A549 (cell line): ENCODE data around the gene TRA2B. TPM values are rescaled to one million over a fixed set of nuclear protein-coding genes. Genes with fewer than 3 reads are reported as not detected.

Experiments
- ATAC-seq, 2 experiments: fragments of 200-7000 bp in 1 of 2; fragments of >200 bp in 1 of 2; cut with Nextera tagmentation in 1 of 2; cut with Tn5 transposase in 1 of 2; 3 replicates each; pipeline versions ENCODE4 v1.8.0 to v1.9.1; 2018 to 2020; ENCODE audit warnings: mild to moderate bottlenecking in 1 of 2, moderate library complexity in 1 of 2
- CTCF ChIA-PET: fragments of 300-600 bp; sonication (Branson Sonifier 250); formaldehyde crosslinking; extraction: SDS; loops from one replicate; lab custom pipeline; 2021; ENCODE audit warnings: antibody characterized with exemption, inconsistent platforms; lab: Yijun Ruan, JAX
- POLR2A ChIA-PET: fragments of 350-600 bp; formaldehyde crosslinking; extraction: SDS; loops from one replicate; lab custom pipeline; 2021; ENCODE audit warnings: antibody characterized with exemption, inconsistent platforms; lab: Yijun Ruan, JAX
- DNase-seq, 2 experiments: peaks; one replicate each; pipeline versions ENCODE4 v3.0.0 to v3.0.0-alpha.2; 2011 to 2016; ENCODE audit warnings: low read depth in 1 of 2, low spot score in 1 of 2
- FAIRE-seq: peaks from 2 replicates; lab custom pipeline; 2011; peaks lifted over from hg19 to GRCh38; lab: Jason Lieb, UNC
- H3K27ac ChIP-seq, 2 experiments: fragments of >200 bp; sonication (Bioruptor Twin); formaldehyde crosslinking; 3 replicates each; pipeline ENCODE4 v1.5.1; 2016 to 2017
- H3K4me1 ChIP-seq: fragments of >200 bp; sonication (Bioruptor Twin); formaldehyde crosslinking; 3 replicates; pipeline ENCODE4 v1.6.1; 2016
- H3K4me2 ChIP-seq: fragments of >200 bp; sonication (Bioruptor Twin); formaldehyde crosslinking; 3 replicates; pipeline ENCODE4 v1.6.1; 2016
- H3K4me3 ChIP-seq: fragments of >200 bp; sonication (Bioruptor Twin); formaldehyde crosslinking; 3 replicates; pipeline ENCODE4 v1.5.1; 2016
- H3K9me3 ChIP-seq: fragments of >200 bp; sonication (Bioruptor Twin); formaldehyde crosslinking; 3 replicates; pipeline ENCODE4 v1.6.1; 2016
- CBX2 ChIP-seq: fragments of 200-600 bp; sonication (generic); IDR thresholded peaks from 2 replicates; pipeline ENCODE4 v1.6.1; 2016; ENCODE audit warnings: low read depth, mild to moderate bottlenecking, borderline replicate concordance
- CBX8 ChIP-seq: fragments of 200-600 bp; sonication (generic); IDR thresholded peaks from 2 replicates; pipeline ENCODE4 v1.6.1; 2016
- EHF ChIP-seq: fragments of 250-450 bp; sonication (Bioruptor Pico); IDR thresholded peaks from 2 replicates; pipeline ENCODE4 v1.5.0; 2020; ENCODE audit warnings: mild to moderate bottlenecking
- EP300 ChIP-seq, 2 experiments: fragments of >200 bp; sonication (Bioruptor Twin); formaldehyde crosslinking; IDR thresholded peaks; 2 replicates in 1 of 2; 3 replicates in 1 of 2; pipeline ENCODE4 v1.6.1; 2016 to 2017
- ESRRA ChIP-seq: fragments of 150-350 bp; IDR thresholded peaks from 2 replicates; pipeline ENCODE4 v1.6.1; 2014; ENCODE audit warnings: mild to moderate bottlenecking, low read length, borderline replicate concordance
- FOSL2 ChIP-seq, 2 experiments: fragments of 450-650 bp in 1 of 2; fragments of >200 bp in 1 of 2; sonication (Bioruptor Twin) in 1 of 2; formaldehyde crosslinking; IDR thresholded peaks; 2 replicates each; pipeline versions ENCODE4 v1.5.0 to v1.6.1; 2016 to 2020; ENCODE audit warnings: mild to moderate bottlenecking in 1 of 2, moderate library complexity in 1 of 2
- FOXS1 ChIP-seq: fragments of 250-450 bp; sonication (Bioruptor Pico); IDR thresholded peaks from 2 replicates; pipeline ENCODE4 v1.5.0; 2020; ENCODE audit warnings: mild to moderate bottlenecking, moderate library complexity
- GATA3 ChIP-seq: IDR thresholded peaks from 2 replicates; pipeline ENCODE4 v1.6.1; 2012; ENCODE audit warnings: borderline replicate concordance
- HDAC2 ChIP-seq: fragments of 200-600 bp; sonication (generic); IDR thresholded peaks from 2 replicates; pipeline ENCODE4 v1.6.1; 2016
- HOXA7 ChIP-seq: fragments of 250-450 bp; sonication (Bioruptor Pico); IDR thresholded peaks from 2 replicates; pipeline ENCODE4 v1.5.0; 2020; ENCODE audit warnings: mild to moderate bottlenecking, moderate library complexity
- HOXB5 ChIP-seq: fragments of 250-450 bp; sonication (Bioruptor Pico); IDR thresholded peaks from 2 replicates; pipeline ENCODE4 v1.5.0; 2020; ENCODE audit warnings: mild to moderate bottlenecking, moderate library complexity
- JUN ChIP-seq, 2 experiments: fragments of >200 bp; sonication (Bioruptor Twin); formaldehyde crosslinking; IDR thresholded peaks; 2 replicates in 1 of 2; 3 replicates in 1 of 2; pipeline ENCODE4 v1.6.1; 2016 to 2017
- JUNB ChIP-seq: fragments of >200 bp; sonication (Bioruptor Twin); formaldehyde crosslinking; IDR thresholded peaks from 2 replicates; pipeline ENCODE4 v1.6.1; 2016
- KDM1A ChIP-seq: fragments of 200-600 bp; sonication (generic); IDR thresholded peaks from 2 replicates; pipeline ENCODE4 v1.6.1; 2016; ENCODE audit warnings: low read depth, mild to moderate bottlenecking
- KDM5A ChIP-seq: fragments of 200-600 bp; sonication (generic); IDR thresholded peaks from 2 replicates; pipeline ENCODE4 v1.6.1; 2016; ENCODE audit warnings: antibody characterized with exemption, mild to moderate bottlenecking
- MAFK ChIP-seq: fragments of 450-650 bp; IDR thresholded peaks from 2 replicates; pipeline ENCODE4 v1.6.1; 2014; ENCODE audit not compliant: partially characterized antibody
- MYC ChIP-seq: IDR thresholded peaks from 2 replicates; pipeline ENCODE4 v1.6.1; 2012; ENCODE audit warnings: mild to moderate bottlenecking, inconsistent platforms, low read length, improper control_type of control experiment, borderline replicate concordance
- NFE2L2 ChIP-seq: fragments of 150-350 bp; conservative IDR thresholded peaks from 2 replicates; pipeline ENCODE4 v1.6.1; 2014; ENCODE audit warnings: low read length
- NPAS2 ChIP-seq: fragments of 250-450 bp; sonication (Bioruptor Pico); IDR thresholded peaks from 2 replicates; pipeline ENCODE4 v1.8.0; 2022; ENCODE audit warnings: mild to moderate bottlenecking, moderate library complexity, borderline replicate concordance
- PHF8 ChIP-seq: fragments of 200-600 bp; sonication (generic); IDR thresholded peaks from 2 replicates; pipeline ENCODE4 v1.6.1; 2016; ENCODE audit warnings: low read depth, mild to moderate bottlenecking, antibody characterized with exemption, moderate library complexity, borderline replicate concordance
- RARB ChIP-seq: fragments of 250-450 bp; sonication (Bioruptor Pico); IDR thresholded peaks from 2 replicates; pipeline ENCODE4 v1.8.0; 2021; ENCODE audit warnings: mild to moderate bottlenecking, moderate library complexity
- RCOR1 ChIP-seq: fragments of 150-350 bp; IDR thresholded peaks from 2 replicates; pipeline ENCODE4 v1.6.1; 2014; ENCODE audit warnings: antibody characterized with exemption, low read length, low read depth
- RFX5 ChIP-seq: fragments of 450-650 bp; IDR thresholded peaks from 2 replicates; pipeline ENCODE4 v1.7.1; 2014; ENCODE audit warnings: antibody characterized with exemption, mild to moderate bottlenecking, moderate library complexity
- SMC3 ChIP-seq: fragments of >200 bp; sonication (Bioruptor Twin); formaldehyde crosslinking; IDR thresholded peaks from 3 replicates; pipeline ENCODE4 v1.6.1; 2018; ENCODE audit warnings: inconsistent platforms
- SREBF2 ChIP-seq: fragments of 450-650 bp; IDR thresholded peaks from 2 replicates; pipeline ENCODE4 v1.6.1; 2014; ENCODE audit warnings: mild to moderate bottlenecking, moderate library complexity
- TFCP2L1 ChIP-seq: fragments of 250-450 bp; sonication (Bioruptor Pico); IDR thresholded peaks from 2 replicates; pipeline ENCODE4 v1.5.0; 2021; ENCODE audit warnings: mild to moderate bottlenecking
- TP53 ChIP-seq: fragments of 250-450 bp; sonication (Bioruptor Pico); IDR thresholded peaks from 2 replicates; pipeline ENCODE4 v1.5.0; 2021; ENCODE audit warnings: mild to moderate bottlenecking, moderate library complexity
- ZFP36 ChIP-seq: fragments of 450-650 bp; IDR thresholded peaks from 2 replicates; pipeline ENCODE4 v1.6.1; 2014; ENCODE audit warnings: borderline replicate concordance; ENCODE audit not compliant: partially characterized antibody
- ZSCAN20 ChIP-seq: fragments of 250-450 bp; sonication (Bioruptor Pico); IDR thresholded peaks from 2 replicates; pipeline ENCODE4 v1.8.0; 2022; ENCODE audit warnings: mild to moderate bottlenecking, moderate library complexity
- WGBS: methylation state at CpG from one replicate; pipeline ENCODE4 v1.1.6; 2017; ENCODE audit errors: missing lambda C conversion rate; 5-methylcytosine and 5-hydroxymethylcytosine counted together
- polyA plus RNA-seq, 4 experiments: library from polyadenylated mRNA; depleted of rRNA in 3 of 4; stranded (reverse); fragments of >200 nt; fragmentation: RNase III in 1 of 4; extraction: RNeasy Plus Mini Kit Qiagen cat#74134 plus additional on column Dnase treatment in 1 of 4; gene quantifications; 2 replicates in 3 of 4; 3 replicates in 1 of 4; pipeline ENCODE4 v1.2.3, GENCODE V29; 2011 to 2017
- TF ChIP-seq, protein P1 (sequence below): IDR thresholded peaks from 2 replicates; pipeline ENCODE4 v1.6.1; 2012
- TF ChIP-seq, protein P2 (sequence below): fragments of 450-650 bp; IDR thresholded peaks from 2 replicates; pipeline ENCODE4 v1.6.1; 2014; ENCODE audit warnings: antibody characterized with exemption
- TF ChIP-seq, protein P3 (sequence below): fragments of >200 bp; sonication (Bioruptor Twin); formaldehyde crosslinking; IDR thresholded peaks from 3 replicates; pipeline ENCODE4 v1.6.1; 2016
- TF ChIP-seq, protein P4 (sequence below): IDR thresholded peaks from 2 replicates; pipeline ENCODE4 v1.6.1; 2012; ENCODE audit warnings: low read depth, borderline replicate concordance
- TF ChIP-seq, protein P5 (sequence below): fragments of 250-450 bp; sonication (Bioruptor Pico); IDR thresholded peaks from 2 replicates; pipeline ENCODE4 v1.5.0; 2020; ENCODE audit warnings: low read depth, mild to moderate bottlenecking, moderate library complexity

TRA2B gene
- polyA plus RNA-seq, 2 of the 4 experiments (the other 2 are of a cell fraction), result 193 to 273 TPM

DNA sequence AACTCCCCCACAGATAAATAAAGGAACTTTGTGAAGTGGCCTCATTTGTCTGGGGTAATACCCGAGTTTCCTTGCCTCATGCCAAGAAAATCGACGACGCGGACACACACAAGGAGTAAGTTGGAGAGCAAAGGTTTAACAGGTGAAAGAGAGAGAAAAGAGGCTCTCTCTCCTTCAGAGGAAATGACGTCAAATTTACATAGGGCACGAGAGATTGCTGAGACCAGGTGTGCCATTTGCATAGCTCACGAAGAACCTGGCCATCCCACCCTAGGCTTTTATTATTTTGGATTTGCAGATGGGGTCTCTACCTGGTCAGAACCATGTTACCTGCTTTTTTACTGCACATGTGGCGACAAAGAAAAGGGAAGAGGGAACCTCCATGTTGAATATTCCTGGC, 63.7 kb downstream of the TRA2B start:
- Histone ChIP-seq H3K27ac (no peak overlapping the region), H3K4me2 (no peak overlapping the region), H3K4me3 (no peak overlapping the region), H3K9me3 (no peaks in the 10 kb centered on the region), H3K4me1 (no peaks in the 10 kb centered on the region)
- ATAC-seq, result no peak
- ChIA-PET CTCF (no interaction called here), POLR2A (no interaction called here)
- DNase-seq, result no peak
- WGBS, result 67% methylated on average over 9 of the region's 9 CpGs
- no peak for FAIRE-seq
- no peak for TF ChIP-seq JUN (IDR thresholded peaks at IDR 0.05)
- no peak for TF ChIP-seq PHF8
- TF ChIP-seq RARB (CRISPR knock-in tag), result no peak
- TF ChIP-seq, protein P1, sequence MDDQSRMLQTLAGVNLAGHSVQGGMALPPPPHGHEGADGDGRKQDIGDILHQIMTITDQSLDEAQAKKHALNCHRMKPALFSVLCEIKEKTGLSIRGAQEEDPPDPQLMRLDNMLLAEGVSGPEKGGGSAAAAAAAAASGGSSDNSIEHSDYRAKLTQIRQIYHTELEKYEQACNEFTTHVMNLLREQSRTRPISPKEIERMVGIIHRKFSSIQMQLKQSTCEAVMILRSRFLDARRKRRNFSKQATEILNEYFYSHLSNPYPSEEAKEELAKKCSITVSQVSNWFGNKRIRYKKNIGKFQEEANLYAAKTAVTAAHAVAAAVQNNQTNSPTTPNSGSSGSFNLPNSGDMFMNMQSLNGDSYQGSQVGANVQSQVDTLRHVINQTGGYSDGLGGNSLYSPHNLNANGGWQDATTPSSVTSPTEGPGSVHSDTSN, result no peak
- no peak for TF ChIP-seq MYC
- no peak for TF ChIP-seq HOXA7 (CRISPR knock-in tag)
- TF ChIP-seq RFX5, result no peak
- TF ChIP-seq NPAS2 (CRISPR knock-in tag), result no peak
- TF ChIP-seq, protein P2, sequence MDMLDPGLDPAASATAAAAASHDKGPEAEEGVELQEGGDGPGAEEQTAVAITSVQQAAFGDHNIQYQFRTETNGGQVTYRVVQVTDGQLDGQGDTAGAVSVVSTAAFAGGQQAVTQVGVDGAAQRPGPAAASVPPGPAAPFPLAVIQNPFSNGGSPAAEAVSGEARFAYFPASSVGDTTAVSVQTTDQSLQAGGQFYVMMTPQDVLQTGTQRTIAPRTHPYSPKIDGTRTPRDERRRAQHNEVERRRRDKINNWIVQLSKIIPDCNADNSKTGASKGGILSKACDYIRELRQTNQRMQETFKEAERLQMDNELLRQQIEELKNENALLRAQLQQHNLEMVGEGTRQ, result no peak
- no peak for TF ChIP-seq SMC3
- TF ChIP-seq SREBF2, result no peak

DNA sequence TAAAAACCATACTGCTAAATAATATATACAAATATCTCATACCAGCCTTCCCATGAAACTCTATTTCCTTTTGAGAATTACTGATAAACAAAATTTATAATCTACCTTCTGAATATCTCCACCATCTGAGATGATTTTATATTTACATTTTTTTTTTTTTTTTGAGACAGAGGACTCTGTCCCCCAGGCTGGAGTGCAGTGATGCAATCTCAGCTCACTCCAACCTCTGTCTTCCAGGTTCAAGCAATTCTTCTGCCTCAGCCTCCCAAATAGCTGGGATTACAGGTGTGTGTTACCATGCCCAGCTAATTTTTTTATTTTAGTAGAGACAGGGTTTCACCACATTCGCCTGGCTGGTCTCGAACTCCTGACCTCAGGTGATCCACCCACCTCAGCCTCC, 70.2 kb downstream of the TRA2B start:
- no peak overlapping the region for H3K4me2 ChIP-seq
- no peak overlapping the region for H3K4me3 ChIP-seq
- DNase-seq, result no peak
- WGBS, result 78% methylated on average over 2 of the region's 2 CpGs
- no peaks in the 10 kb centered on the region for H3K9me3 ChIP-seq
- no peak overlapping the region for H3K27ac ChIP-seq
- ChIA-PET CTCF (interaction anchor here (1.6 kb wide), 1 partner anchor 15 kb away, joined by 6 read pairs; no protein-coding TSS in a partner anchor), POLR2A (no interaction called here)
- no peaks in the 10 kb centered on the region for H3K4me1 ChIP-seq
- no peak for TF ChIP-seq MAFK
- no peak for TF ChIP-seq TFCP2L1 (CRISPR knock-in tag)
- no peak for TF ChIP-seq EHF (CRISPR knock-in tag)
- TF ChIP-seq CBX8, result no peak
- TF ChIP-seq EP300 (IDR thresholded peaks at IDR 0.05), result no peak
- no peak for TF ChIP-seq GATA3
- TF ChIP-seq NFE2L2, result no peak
- no peak for TF ChIP-seq KDM5A
- TF ChIP-seq ZSCAN20, result no peak
- no peak for TF ChIP-seq SMC3
- TF ChIP-seq JUNB, result no peak
- TF ChIP-seq HOXB5 (CRISPR knock-in tag), result no peak
- TF ChIP-seq HOXA7 (CRISPR knock-in tag), result no peak
- no peak for TF ChIP-seq FOSL2 (IDR thresholded peaks at IDR 0.05)
- no peak for TF ChIP-seq FOSL2 (CRISPR knock-in tag; IDR thresholded peaks at IDR 0.05)
- TF ChIP-seq RCOR1, result no peak
- TF ChIP-seq ESRRA, result no peak
- no peak for TF ChIP-seq ZFP36
- no peak for TF ChIP-seq FOXS1 (CRISPR knock-in tag)
- no peak for ATAC-seq
- FAIRE-seq, result no peak

DNA sequence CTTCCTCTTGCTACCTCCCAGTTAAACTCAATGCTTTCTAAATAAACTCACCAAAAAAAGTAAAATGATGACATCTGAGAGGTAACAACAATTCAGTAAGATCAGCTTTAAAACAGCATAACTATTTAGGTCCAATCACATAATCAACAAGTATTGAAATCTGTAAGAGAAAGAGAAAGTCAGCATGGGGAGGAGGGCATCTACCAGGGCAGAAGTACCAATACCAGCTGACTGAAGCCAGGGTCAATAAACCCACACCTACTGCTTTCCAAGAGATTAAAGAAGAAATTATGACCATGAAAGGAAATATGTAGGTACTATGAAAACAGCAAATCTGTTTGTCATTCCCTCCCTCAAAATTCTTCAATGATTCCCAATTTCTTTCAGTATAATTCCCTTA, 70.8 kb downstream of the TRA2B start:
- H3K4me3 ChIP-seq, result no peak overlapping the region
- H3K4me1 ChIP-seq, result no peaks in the 10 kb centered on the region
- no peak for DNase-seq
- POLR2A ChIA-PET, result no interaction called here
- TF ChIP-seq KDM1A, result no peak
- no peak for TF ChIP-seq HDAC2
- no peak for TF ChIP-seq TFCP2L1 (CRISPR knock-in tag)
- TF ChIP-seq, protein P3, sequence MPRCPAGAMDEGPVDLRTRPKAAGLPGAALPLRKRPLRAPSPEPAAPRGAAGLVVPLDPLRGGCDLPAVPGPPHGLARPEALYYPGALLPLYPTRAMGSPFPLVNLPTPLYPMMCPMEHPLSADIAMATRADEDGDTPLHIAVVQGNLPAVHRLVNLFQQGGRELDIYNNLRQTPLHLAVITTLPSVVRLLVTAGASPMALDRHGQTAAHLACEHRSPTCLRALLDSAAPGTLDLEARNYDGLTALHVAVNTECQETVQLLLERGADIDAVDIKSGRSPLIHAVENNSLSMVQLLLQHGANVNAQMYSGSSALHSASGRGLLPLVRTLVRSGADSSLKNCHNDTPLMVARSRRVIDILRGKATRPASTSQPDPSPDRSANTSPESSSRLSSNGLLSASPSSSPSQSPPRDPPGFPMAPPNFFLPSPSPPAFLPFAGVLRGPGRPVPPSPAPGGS, result no peak
- no peak for TF ChIP-seq KDM5A
- TF ChIP-seq, protein P4, sequence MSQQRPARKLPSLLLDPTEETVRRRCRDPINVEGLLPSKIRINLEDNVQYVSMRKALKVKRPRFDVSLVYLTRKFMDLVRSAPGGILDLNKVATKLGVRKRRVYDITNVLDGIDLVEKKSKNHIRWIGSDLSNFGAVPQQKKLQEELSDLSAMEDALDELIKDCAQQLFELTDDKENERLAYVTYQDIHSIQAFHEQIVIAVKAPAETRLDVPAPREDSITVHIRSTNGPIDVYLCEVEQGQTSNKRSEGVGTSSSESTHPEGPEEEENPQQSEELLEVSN, result no peak
- TF ChIP-seq SREBF2, result no peak
- TF ChIP-seq, protein P5, sequence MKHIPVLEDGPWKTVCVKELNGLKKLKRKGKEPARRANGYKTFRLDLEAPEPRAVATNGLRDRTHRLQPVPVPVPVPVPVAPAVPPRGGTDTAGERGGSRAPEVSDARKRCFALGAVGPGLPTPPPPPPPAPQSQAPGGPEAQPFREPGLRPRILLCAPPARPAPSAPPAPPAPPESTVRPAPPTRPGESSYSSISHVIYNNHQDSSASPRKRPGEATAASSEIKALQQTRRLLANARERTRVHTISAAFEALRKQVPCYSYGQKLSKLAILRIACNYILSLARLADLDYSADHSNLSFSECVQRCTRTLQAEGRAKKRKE (CRISPR knock-in tag), result no peak
- no peak for TF ChIP-seq JUNB
- no peak for TF ChIP-seq FOXS1 (CRISPR knock-in tag)
- TF ChIP-seq GATA3, result no peak
- TF ChIP-seq TP53 (CRISPR knock-in tag), result no peak
- TF ChIP-seq CBX2, result no peak
- TF ChIP-seq, all 56 proteins: peak for 0
- Histone ChIP-seq H3K4me2 (no peak overlapping the region), H3K27ac (no peak overlapping the region), H3K9me3 (no peaks in the 10 kb centered on the region)
- no peak for ATAC-seq
- no peak for FAIRE-seq
- CTCF ChIA-PET, result interaction anchor here (1.6 kb wide), 1 partner anchor 14 kb away, joined by 6 read pairs; no protein-coding TSS in a partner anchor
